ENCODE data around the gene C14orf119. TPM values are rescaled to one million over a fixed set of nuclear protein-coding genes. Genes with fewer than 3 reads are reported as not detected.

C14orf119 gene
- total RNA-seq, 1 donor from 2014 or later, result 37.5 TPM

GRCh38 chr14:23071244-23071920, 23.9 kb upstream of the C14orf119 start:
- Histone ChIP-seq H3K79me2 (ENCODE audit: low read depth) (peaks cover 65% of the 10 kb centered on the region), H3K36me3 (peaks cover 18% of the 10 kb centered on the region)

DNA sequence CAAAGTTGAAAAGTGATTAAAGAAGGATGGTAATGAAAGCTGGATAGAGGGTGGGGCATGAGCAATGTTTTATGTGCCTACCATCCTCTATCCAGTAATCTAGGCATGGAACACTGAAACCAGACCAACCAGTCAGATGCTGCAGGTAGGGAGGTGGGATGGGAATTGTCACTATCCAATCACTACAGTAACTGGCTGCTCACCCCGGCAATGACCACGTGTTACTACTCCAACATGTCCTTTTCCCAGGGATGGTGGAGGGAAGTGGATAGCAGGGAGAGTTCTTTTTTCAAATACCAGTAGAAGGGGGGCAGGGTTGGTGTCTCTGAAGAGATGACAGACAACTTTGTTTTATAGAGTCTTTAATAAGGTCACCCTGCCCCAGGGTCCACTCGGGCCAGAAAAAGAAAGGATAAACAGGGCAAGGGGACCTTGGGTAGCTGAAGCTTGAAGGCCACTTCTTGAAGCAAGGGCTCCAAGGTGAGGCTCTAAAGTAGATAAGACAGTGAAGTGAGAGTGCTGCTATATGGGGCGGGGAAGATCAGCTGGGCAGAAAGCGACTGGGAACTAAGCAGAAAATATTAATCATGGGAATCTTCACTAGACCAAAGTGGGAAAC, 23.3 kb upstream of the C14orf119 start:
- Histone ChIP-seq H3K79me2 (ENCODE audit: low read depth) (peaks cover 61% of the 10 kb centered on the region), H3K27me3 (no peaks in the 10 kb centered on the region), H3F3A (ENCODE audit: low read depth) (peaks cover 68% of the 10 kb centered on the region), H3K4me1 (peaks cover 41% of the 10 kb centered on the region), H2AFZ (replicated peaks) (no peak overlapping the region), H3K27ac (peak overlapping the region; percentile 67), H3K9me3 (ENCODE audit: low read depth) (no peaks in the 10 kb centered on the region), H3K4me2 (peak overlapping the region; percentile 85), H3K36me3 (peaks cover 22% of the 10 kb centered on the region), H4K20me1 (ENCODE audit: low read depth) (peaks cover 49% of the 10 kb centered on the region), H3K4me3 (peak overlapping the region; percentile 92), H3K9ac (no peak overlapping the region)
- Mint-ChIP-seq H3K9me3 (no peaks in the 10 kb centered on the region), H3K36me3 (peaks cover 22% of the 10 kb centered on the region), H3K27me3 (ENCODE audit: insufficient read depth, low read depth) (peaks cover 8% of the 10 kb centered on the region), H3K4me1 (peaks cover 41% of the 10 kb centered on the region), H3K4me3 (peak overlapping the region; percentile 89), H3K27ac (peak overlapping the region; percentile 85)
- DNase-seq (ENCODE audit: low spot score), result peak; percentile 49
- TF ChIP-seq EZH2 (IDR thresholded peaks at IDR 0.05), result no peak
- TF ChIP-seq CTCF (IDR thresholded peaks at IDR 0.05), result no peak
- TF ChIP-seq EZH2phosphoT487 (IDR thresholded peaks at IDR 0.05), result no peak

More at GRCh38 chr14:23071244-23071920, 23.9 kb upstream of the C14orf119 start:
- Mint-ChIP-seq H3K9me3 (no peaks in the 10 kb centered on the region), H3K27ac (peak overlapping the region; percentile 85), H3K27me3 (ENCODE audit: insufficient read depth, low read depth) (peaks cover 10% of the 10 kb centered on the region), H3K4me3 (peak overlapping the region; percentile 89), H3K36me3 (peaks cover 23% of the 10 kb centered on the region), H3K4me1 (peaks cover 41% of the 10 kb centered on the region)
- H3K9ac ChIP-seq, result peak overlapping the region; percentile 81
- H3K27me3 ChIP-seq, result no peaks in the 10 kb centered on the region
- H3F3A ChIP-seq (ENCODE audit: low read depth), result peaks cover 72% of the 10 kb centered on the region
- no peak overlapping the region for H2AFZ ChIP-seq (replicated peaks)
- peaks cover 52% of the 10 kb centered on the region for H4K20me1 ChIP-seq (ENCODE audit: low read depth)
- peak overlapping the region; percentile 67 for H3K27ac ChIP-seq
- peak overlapping the region; percentile 85 for H3K4me2 ChIP-seq
- H3K9me3 ChIP-seq (ENCODE audit: low read depth), result no peaks in the 10 kb centered on the region
- H3K4me3 ChIP-seq, result peak overlapping the region; percentile 92
- H3K4me1 ChIP-seq, result peaks cover 48% of the 10 kb centered on the region
- DNase-seq (ENCODE audit: low spot score), result peak; percentile 94
- TF ChIP-seq EZH2phosphoT487 (IDR thresholded peaks at IDR 0.05) (no peak), CTCF (IDR thresholded peaks at IDR 0.05) (no peak), EZH2 (IDR thresholded peaks at IDR 0.05) (no peak)

GRCh38 chr14:23074906-23075305, 20.4 kb upstream of the C14orf119 start:
- TF ChIP-seq CTCF (IDR thresholded peaks at IDR 0.05) (no peak), EZH2 (IDR thresholded peaks at IDR 0.05) (no peak), EZH2phosphoT487 (IDR thresholded peaks at IDR 0.05) (no peak)
- Mint-ChIP-seq H3K4me1 (peaks cover 26% of the 10 kb centered on the region), H3K27me3 (ENCODE audit: insufficient read depth, low read depth) (peaks cover 8% of the 10 kb centered on the region), H3K36me3 (peaks cover 32% of the 10 kb centered on the region), H3K27ac (no peak overlapping the region), H3K9me3 (no peaks in the 10 kb centered on the region), H3K4me3 (no peak overlapping the region)
- H2AFZ ChIP-seq (replicated peaks), result no peak overlapping the region
- peaks cover 22% of the 10 kb centered on the region for H3K36me3 ChIP-seq
- no peak overlapping the region for H3K4me3 ChIP-seq
- no peak overlapping the region for H3K4me2 ChIP-seq
- H3K9me3 ChIP-seq (ENCODE audit: low read depth), result no peaks in the 10 kb centered on the region
- no peak overlapping the region for H3K9ac ChIP-seq
- H3F3A ChIP-seq (ENCODE audit: low read depth), result peaks cover 71% of the 10 kb centered on the region
- H3K79me2 ChIP-seq (ENCODE audit: low read depth), result peaks cover 32% of the 10 kb centered on the region
- no peak for DNase-seq (ENCODE audit: low spot score)
- H4K20me1 ChIP-seq (ENCODE audit: low read depth), result peaks cover 23% of the 10 kb centered on the region
- H3K4me1 ChIP-seq, result peaks cover 14% of the 10 kb centered on the region
- H3K27ac ChIP-seq, result no peak overlapping the region
- no peaks in the 10 kb centered on the region for H3K27me3 ChIP-seq

Measured in neural progenitor cell (in vitro differentiated cells).